ENCODE results near the gene PRSS22.

GRCh38 chr16:2900526-2901075 is 42.6 kb upstream of the PRSS22 start:
- no peak for TF ChIP-seq CTCF (IDR thresholded peaks at IDR 0.05)
- TF ChIP-seq POLR2A (IDR thresholded peaks at IDR 0.05) = no peak
